Activated CD8-positive, alpha-beta T cell treated with anti-CD3 and anti-CD28 coated beads for 36 hours (primary cell): ENCODE measurements around the gene SMU1. TPM values are rescaled to one million over a fixed set of nuclear protein-coding genes. Genes with fewer than 3 reads are reported as not detected.
A peak's percentile ranks its signal among the peaks of the same experiment; 100 is the strongest.
"Not testable (repeated sequence)": the region's sequence is repeated elsewhere in the genome, so short reads cannot be mapped to it uniquely, and the experiment has no call there.

ENCODE experiments used
- ATAC-seq: fragments of 200-7000 bp; cut with Tn5 transposase; one replicate; pipeline ENCODE4 v1.10.0; 2021; ENCODE audit warnings: mild to moderate bottlenecking, moderate library complexity
- CTCF ChIA-PET: fragments of 350-600 bp; sonication (Branson Sonifier 250); formaldehyde crosslinking; loops from one replicate; lab custom pipeline; 2021; ENCODE audit warnings: antibody characterized with exemption; lab: Charles Lee
- POLR2A ChIA-PET: fragments of 350-600 bp; sonication (Branson Sonifier 250); formaldehyde crosslinking; loops from one replicate; lab custom pipeline; 2021; ENCODE audit warnings: antibody characterized with exemption; lab: Charles Lee
- DNase-seq: peaks from one replicate; pipeline ENCODE4 v3.0.0-alpha.2; 2020
- H3K27ac Mint-ChIP-seq: one replicate; pipeline ENCODE4 v1.8.0; 2021; ENCODE audit warnings: mild to moderate bottlenecking, mixed read lengths
- H3K27me3 Mint-ChIP-seq: one replicate; pipeline ENCODE4 v1.8.0; 2021; ENCODE audit warnings: mixed read lengths
- H3K36me3 Mint-ChIP-seq: one replicate; pipeline ENCODE4 v1.8.0; 2021; ENCODE audit warnings: low read depth, mixed read lengths
- H3K4me1 Mint-ChIP-seq: one replicate; pipeline ENCODE4 v1.8.0; 2021; ENCODE audit warnings: low read depth, mixed read lengths
- H3K4me3 Mint-ChIP-seq: one replicate; pipeline ENCODE4 v1.8.0; 2021; ENCODE audit warnings: mild to moderate bottlenecking, moderate library complexity, mixed read lengths
- H3K9me3 Mint-ChIP-seq: one replicate; pipeline ENCODE4 v1.8.0; 2021; ENCODE audit warnings: mixed read lengths
- CTCF ChIP-seq: fragments of 200-600 bp; IDR thresholded peaks from one replicate; pipeline ENCODE4 v1.8.0; 2022; ENCODE audit warnings: antibody characterized with exemption, mild to moderate bottlenecking
- intact Hi-C: fragments of 100-400 bp; cut with micrococcal nuclease; formaldehyde crosslinking; loops from one replicate; pipeline ENCODE4 v1.10.0; 2022
- total RNA-seq, 2 experiments: library from RNA; stranded (reverse); gene quantifications; one replicate each; pipeline ENCODE4 v1.2.3, GENCODE V29; 2021

SMU1 gene
- total RNA-seq, 2 experiments from 2014 or later: 23.8 to 23.9 TPM

GRCh38 chr9:33097192-33097591 lies 20.7 kb upstream of the SMU1 start:
- DNase-seq (no peak), ATAC-seq (no peak)
- no peak overlapping the region for H3K27ac Mint-ChIP-seq
- H3K4me3 Mint-ChIP-seq: no peak overlapping the region
- peaks cover 8% of the 10 kb centered on the region for H3K4me1 Mint-ChIP-seq
- POLR2A ChIA-PET: no interaction called here
- TF ChIP-seq CTCF: no peak
- CTCF ChIA-PET: no interaction called here
- H3K27me3 Mint-ChIP-seq: no peaks in the 10 kb centered on the region
- no peaks in the 10 kb centered on the region for H3K36me3 Mint-ChIP-seq
- no peaks in the 10 kb centered on the region for H3K9me3 Mint-ChIP-seq
- intact Hi-C loops: no loop called here

GRCh38 chr9:33092634-33093033 lies 16.2 kb upstream of the SMU1 start:
- intact Hi-C loops: no loop called here
- Mint-ChIP-seq H3K27me3 (no peaks in the 10 kb centered on the region), H3K36me3 (no peaks in the 10 kb centered on the region), H3K4me3 (no peak overlapping the region), H3K27ac (peak overlapping the region; percentile 3), H3K4me1 (peaks cover 9% of the 10 kb centered on the region), H3K9me3 (no peaks in the 10 kb centered on the region)
- TF ChIP-seq CTCF: no peak
- CTCF ChIA-PET: no interaction called here
- POLR2A ChIA-PET: no interaction called here
- ATAC-seq (peak; percentile 70), DNase-seq (no peak)

GRCh38 chr9:33085672-33086071 lies 9.2 kb upstream of the SMU1 start:
- ATAC-seq, H3K4me3 Mint-ChIP-seq, H3K27me3 Mint-ChIP-seq, H3K4me1 Mint-ChIP-seq, intact Hi-C loops, DNase-seq, H3K9me3 Mint-ChIP-seq, H3K27ac Mint-ChIP-seq, H3K36me3 Mint-ChIP-seq: not testable (repeated sequence)
- ChIA-PET CTCF (interaction anchor here (0.8 kb wide), 1 partner anchor 141 kb away, joined by 4 read pairs; no protein-coding TSS in a partner anchor), POLR2A (interaction anchor here (0.6 kb wide), 1 partner anchor 10 kb away, joined by 3 read pairs; no protein-coding TSS in a partner anchor)

GRCh38 chr9:33082538-33083326 lies 6.3 kb upstream of the SMU1 start:
- H3K4me1 Mint-ChIP-seq: peaks cover 14% of the 10 kb centered on the region
- H3K27ac Mint-ChIP-seq: peak overlapping the region; percentile 76
- H3K27me3 Mint-ChIP-seq: no peaks in the 10 kb centered on the region
- ChIA-PET CTCF (interaction anchor here (0.6 to 3.1 kb wide), 5 partner anchors 11 to 143 kb away, joined by 3 to 25 read pairs (median 3); partner anchors contain the start of gene B4GALT1), POLR2A (interaction anchor here (1.0 to 1.2 kb wide), 2 partner anchors 58 to 75 kb away, joined by 3 read pairs; partner anchors contain the start of gene DNAJA1)
- ATAC-seq: peak; percentile 24
- DNase-seq: peak; percentile 39
- H3K9me3 Mint-ChIP-seq: peaks cover 2% of the 10 kb centered on the region
- no peak for TF ChIP-seq CTCF
- peak overlapping the region; percentile 2 for H3K4me3 Mint-ChIP-seq
- H3K36me3 Mint-ChIP-seq: no peaks in the 10 kb centered on the region
- intact Hi-C loops: no loop called here

GRCh38 chr9:33082128-33082527 lies 5.7 kb upstream of the SMU1 start:
- peak; percentile 19 for DNase-seq

More at GRCh38 chr9:33082128-33082527, 5.7 kb upstream of the SMU1 start:
- ATAC-seq: no peak
- Mint-ChIP-seq H3K27ac (peak overlapping the region; percentile 76), H3K4me1 (peaks cover 16% of the 10 kb centered on the region), H3K36me3 (no peaks in the 10 kb centered on the region), H3K4me3 (no peak overlapping the region), H3K9me3 (peaks cover 2% of the 10 kb centered on the region), H3K27me3 (no peaks in the 10 kb centered on the region)
- no peak for TF ChIP-seq CTCF
- ChIA-PET POLR2A (interaction anchor here (1.0 to 1.2 kb wide), 2 partner anchors 57 to 76 kb away, joined by 3 read pairs; partner anchors contain the start of gene DNAJA1), CTCF (interaction anchor here (0.6 to 3.1 kb wide), 5 partner anchors 12 to 144 kb away, joined by 3 to 25 read pairs (median 3); partner anchors contain the start of gene B4GALT1)
- intact Hi-C loops: no loop called here
